HepG2 (cell line): ENCODE measurements around the gene PTGIS. TPM values are rescaled to one million over a fixed set of nuclear protein-coding genes. Genes with fewer than 3 reads are reported as not detected.

Experiments used
- ATAD3A ChIP-seq: sonication (generic); formaldehyde crosslinking; IDR thresholded peaks from 2 replicates; pipeline ENCODE4 v1.4.0; 2020; ENCODE audit warnings: missing genetic modification reagents
- DMAP1 ChIP-seq: IDR thresholded peaks from 2 replicates; pipeline ENCODE4 v1.6.1; 2016
- DPF2 ChIP-seq: sonication (generic); formaldehyde crosslinking; IDR thresholded peaks from 2 replicates; pipeline ENCODE4 v1.4.0; 2020; ENCODE audit warnings: mild to moderate bottlenecking, low read depth, missing genetic modification reagents, borderline replicate concordance
- GATA4 ChIP-seq: sonication (generic); IDR thresholded peaks from 2 replicates; pipeline ENCODE4 v1.6.1; 2016; ENCODE audit warnings: antibody characterized with exemption, low read depth, borderline replicate concordance
- NFATC3 ChIP-seq: sonication (generic); formaldehyde crosslinking; IDR thresholded peaks from 2 replicates; pipeline ENCODE4 v1.5.1; 2020; ENCODE audit warnings: mild to moderate bottlenecking, missing genetic modification reagents
- SMYD3 ChIP-seq: sonication (generic); formaldehyde crosslinking; IDR thresholded peaks from 2 replicates; pipeline ENCODE4 v1.8.1; 2023; ENCODE audit warnings: mild to moderate bottlenecking, missing genetic modification reagents
- polyA plus RNA-seq, 8 experiments: library from polyadenylated mRNA; depleted of rRNA in 3 of 8; stranded (reverse) in 7 of 8; unstranded in 1 of 8; fragments of >200 nt; fragmentation: Illumina TruSeq in 4 of 8; extraction: Trizol in 4 of 8; gene quantifications; 2 replicates each; pipeline versions ENCODE4 v1.2.1 to v1.2.3, GENCODE V29; 2011 to 2016; ENCODE audit warnings: low read depth in 4 of 8, missing spikeins in 1 of 8, mixed read lengths in 1 of 8; ENCODE audit not compliant: insufficient read depth in 1 of 8
- total RNA-seq, 5 experiments: library from RNA; depleted of rRNA; stranded (reverse); fragments of >200 nt; fragmentation: Illumina TruSeq; extraction: Trizol; gene quantifications; 2 replicates each; pipeline ENCODE4 v1.2.3, GENCODE V29; 2016; ENCODE audit warnings: low read depth in 1 of 5
- TF ChIP-seq, protein P1 (sequence below): sonication (generic); formaldehyde crosslinking; IDR thresholded peaks from 2 replicates; pipeline ENCODE4 v1.5.1; 2020; ENCODE audit warnings: mild to moderate bottlenecking, missing genetic modification reagents, borderline replicate concordance
- TF ChIP-seq, protein P2 (sequence below): sonication (generic); formaldehyde crosslinking; IDR thresholded peaks from 2 replicates; pipeline ENCODE4 v1.8.1; 2022; ENCODE audit warnings: low read depth, mild to moderate bottlenecking, missing genetic modification reagents
- TF ChIP-seq, protein P3 (sequence below): sonication (generic); formaldehyde crosslinking; conservative IDR thresholded peaks from 2 replicates; pipeline ENCODE4 v1.4.0; 2020; ENCODE audit warnings: missing genetic modification reagents
- TF ChIP-seq, protein P4 (sequence below): sonication (generic); formaldehyde crosslinking; conservative IDR thresholded peaks from 2 replicates; pipeline ENCODE4 v1.4.0; 2020; ENCODE audit warnings: missing genetic modification reagents
- TF ChIP-seq, protein P5 (sequence below): sonication (generic); formaldehyde crosslinking; IDR thresholded peaks from 2 replicates; pipeline ENCODE4 v1.8.1; 2023; ENCODE audit warnings: mild to moderate bottlenecking, inconsistent platforms, moderate library complexity, missing genetic modification reagents, borderline replicate concordance
- TF ChIP-seq, protein P6 (sequence below): sonication (generic); formaldehyde crosslinking; IDR thresholded peaks from 2 replicates; pipeline ENCODE4 v1.8.0; 2022; ENCODE audit warnings: low read depth, missing genetic modification reagents
- TF ChIP-seq, protein P7 (sequence below): IDR thresholded peaks from 2 replicates; pipeline ENCODE4 v1.6.1; 2016

Gene PTGIS
- total and polyA plus RNA-seq, 2 of the 13 experiments (the other 11 are each of a cell fraction or from before 2014, with no cell fraction given): not detected

DNA sequence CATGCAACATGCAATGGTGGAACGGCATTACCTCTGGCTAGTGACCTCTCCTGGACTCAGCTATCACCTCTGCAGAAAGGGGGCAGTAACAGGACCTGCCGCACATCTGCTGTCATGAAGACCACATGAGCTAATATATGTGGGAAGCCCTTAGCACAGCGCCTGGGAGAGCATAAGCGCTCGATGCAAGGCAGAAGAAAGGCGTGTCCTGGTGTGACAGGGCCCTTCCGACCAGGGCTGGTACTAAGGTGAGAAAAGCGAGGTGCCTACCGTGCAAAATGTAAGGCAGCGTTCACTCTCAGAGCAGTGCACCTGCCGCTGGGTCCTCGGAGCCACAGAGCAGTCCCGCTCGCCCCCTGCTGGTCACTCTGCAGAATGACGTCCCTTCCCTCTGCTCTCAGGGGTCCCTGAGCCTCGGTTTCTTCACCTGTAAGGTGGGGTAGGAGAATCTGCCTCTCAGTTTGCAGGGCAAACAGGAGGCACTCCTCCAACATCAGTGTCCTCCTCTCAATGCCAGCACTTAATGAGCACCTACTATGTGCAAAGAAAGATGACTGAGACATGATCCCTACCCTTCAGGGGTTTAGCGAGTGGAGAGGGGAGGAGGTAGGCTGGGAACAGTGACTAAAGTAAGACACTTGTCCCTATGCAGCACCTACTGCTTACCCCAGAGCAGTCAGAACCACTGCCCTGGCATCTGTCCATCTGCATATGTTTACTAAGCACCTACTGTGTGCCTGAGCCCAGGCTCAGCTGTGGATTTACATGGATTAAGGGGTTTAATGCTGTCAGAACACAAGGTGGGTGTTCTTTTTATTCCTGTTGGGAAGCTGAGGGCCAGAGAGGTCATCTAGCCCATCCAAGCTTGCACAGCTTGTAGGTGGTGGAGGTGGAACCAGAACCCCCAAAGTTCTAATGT, 41.1 kb upstream of the PTGIS start (continued):
- TF ChIP-seq, protein P1, sequence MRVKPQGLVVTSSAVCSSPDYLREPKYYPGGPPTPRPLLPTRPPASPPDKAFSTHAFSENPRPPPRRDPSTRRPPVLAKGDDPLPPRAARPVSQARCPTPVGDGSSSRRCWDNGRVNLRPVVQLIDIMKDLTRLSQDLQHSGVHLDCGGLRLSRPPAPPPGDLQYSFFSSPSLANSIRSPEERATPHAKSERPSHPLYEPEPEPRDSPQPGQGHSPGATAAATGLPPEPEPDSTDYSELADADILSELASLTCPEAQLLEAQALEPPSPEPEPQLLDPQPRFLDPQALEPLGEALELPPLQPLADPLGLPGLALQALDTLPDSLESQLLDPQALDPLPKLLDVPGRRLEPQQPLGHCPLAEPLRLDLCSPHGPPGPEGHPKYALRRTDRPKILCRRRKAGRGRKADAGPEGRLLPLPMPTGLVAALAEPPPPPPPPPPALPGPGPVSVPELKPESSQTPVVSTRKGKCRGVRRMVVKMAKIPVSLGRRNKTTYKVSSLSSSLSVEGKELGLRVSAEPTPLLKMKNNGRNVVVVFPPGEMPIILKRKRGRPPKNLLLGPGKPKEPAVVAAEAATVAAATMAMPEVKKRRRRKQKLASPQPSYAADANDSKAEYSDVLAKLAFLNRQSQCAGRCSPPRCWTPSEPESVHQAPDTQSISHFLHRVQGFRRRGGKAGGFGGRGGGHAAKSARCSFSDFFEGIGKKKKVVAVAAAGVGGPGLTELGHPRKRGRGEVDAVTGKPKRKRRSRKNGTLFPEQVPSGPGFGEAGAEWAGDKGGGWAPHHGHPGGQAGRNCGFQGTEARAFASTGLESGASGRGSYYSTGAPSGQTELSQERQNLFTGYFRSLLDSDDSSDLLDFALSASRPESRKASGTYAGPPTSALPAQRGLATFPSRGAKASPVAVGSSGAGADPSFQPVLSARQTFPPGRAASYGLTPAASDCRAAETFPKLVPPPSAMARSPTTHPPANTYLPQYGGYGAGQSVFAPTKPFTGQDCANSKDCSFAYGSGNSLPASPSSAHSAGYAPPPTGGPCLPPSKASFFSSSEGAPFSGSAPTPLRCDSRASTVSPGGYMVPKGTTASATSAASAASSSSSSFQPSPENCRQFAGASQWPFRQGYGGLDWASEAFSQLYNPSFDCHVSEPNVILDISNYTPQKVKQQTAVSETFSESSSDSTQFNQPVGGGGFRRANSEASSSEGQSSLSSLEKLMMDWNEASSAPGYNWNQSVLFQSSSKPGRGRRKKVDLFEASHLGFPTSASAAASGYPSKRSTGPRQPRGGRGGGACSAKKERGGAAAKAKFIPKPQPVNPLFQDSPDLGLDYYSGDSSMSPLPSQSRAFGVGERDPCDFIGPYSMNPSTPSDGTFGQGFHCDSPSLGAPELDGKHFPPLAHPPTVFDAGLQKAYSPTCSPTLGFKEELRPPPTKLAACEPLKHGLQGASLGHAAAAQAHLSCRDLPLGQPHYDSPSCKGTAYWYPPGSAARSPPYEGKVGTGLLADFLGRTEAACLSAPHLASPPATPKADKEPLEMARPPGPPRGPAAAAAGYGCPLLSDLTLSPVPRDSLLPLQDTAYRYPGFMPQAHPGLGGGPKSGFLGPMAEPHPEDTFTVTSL: no peak
- TF ChIP-seq NFATC3 (CRISPR knock-in tag) (no peak), SMYD3 (CRISPR knock-in tag) (no peak), ATAD3A (CRISPR knock-in tag) (no peak), GATA4 (no peak), DMAP1 (CRISPR knock-in tag) (peak; percentile 50), DPF2 (CRISPR knock-in tag) (no peak)
- TF ChIP-seq, protein P2, sequence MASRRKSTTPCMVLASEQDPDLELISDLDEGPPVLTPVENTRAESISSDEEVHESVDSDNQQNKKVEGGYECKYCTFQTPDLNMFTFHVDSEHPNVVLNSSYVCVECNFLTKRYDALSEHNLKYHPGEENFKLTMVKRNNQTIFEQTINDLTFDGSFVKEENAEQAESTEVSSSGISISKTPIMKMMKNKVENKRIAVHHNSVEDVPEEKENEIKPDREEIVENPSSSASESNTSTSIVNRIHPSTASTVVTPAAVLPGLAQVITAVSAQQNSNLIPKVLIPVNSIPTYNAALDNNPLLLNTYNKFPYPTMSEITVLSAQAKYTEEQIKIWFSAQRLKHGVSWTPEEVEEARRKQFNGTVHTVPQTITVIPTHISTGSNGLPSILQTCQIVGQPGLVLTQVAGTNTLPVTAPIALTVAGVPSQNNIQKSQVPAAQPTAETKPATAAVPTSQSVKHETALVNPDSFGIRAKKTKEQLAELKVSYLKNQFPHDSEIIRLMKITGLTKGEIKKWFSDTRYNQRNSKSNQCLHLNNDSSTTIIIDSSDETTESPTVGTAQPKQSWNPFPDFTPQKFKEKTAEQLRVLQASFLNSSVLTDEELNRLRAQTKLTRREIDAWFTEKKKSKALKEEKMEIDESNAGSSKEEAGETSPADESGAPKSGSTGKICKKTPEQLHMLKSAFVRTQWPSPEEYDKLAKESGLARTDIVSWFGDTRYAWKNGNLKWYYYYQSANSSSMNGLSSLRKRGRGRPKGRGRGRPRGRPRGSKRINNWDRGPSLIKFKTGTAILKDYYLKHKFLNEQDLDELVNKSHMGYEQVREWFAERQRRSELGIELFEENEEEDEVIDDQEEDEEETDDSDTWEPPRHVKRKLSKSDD (CRISPR knock-in tag): no peak
- TF ChIP-seq, protein P3, sequence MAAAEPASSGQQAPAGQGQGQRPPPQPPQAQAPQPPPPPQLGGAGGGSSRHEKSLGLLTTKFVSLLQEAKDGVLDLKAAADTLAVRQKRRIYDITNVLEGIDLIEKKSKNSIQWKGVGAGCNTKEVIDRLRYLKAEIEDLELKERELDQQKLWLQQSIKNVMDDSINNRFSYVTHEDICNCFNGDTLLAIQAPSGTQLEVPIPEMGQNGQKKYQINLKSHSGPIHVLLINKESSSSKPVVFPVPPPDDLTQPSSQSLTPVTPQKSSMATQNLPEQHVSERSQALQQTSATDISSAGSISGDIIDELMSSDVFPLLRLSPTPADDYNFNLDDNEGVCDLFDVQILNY: 0 out of 2 replicates have a peak, but pooled peaks have one; percentile 34
- TF ChIP-seq, protein P4, sequence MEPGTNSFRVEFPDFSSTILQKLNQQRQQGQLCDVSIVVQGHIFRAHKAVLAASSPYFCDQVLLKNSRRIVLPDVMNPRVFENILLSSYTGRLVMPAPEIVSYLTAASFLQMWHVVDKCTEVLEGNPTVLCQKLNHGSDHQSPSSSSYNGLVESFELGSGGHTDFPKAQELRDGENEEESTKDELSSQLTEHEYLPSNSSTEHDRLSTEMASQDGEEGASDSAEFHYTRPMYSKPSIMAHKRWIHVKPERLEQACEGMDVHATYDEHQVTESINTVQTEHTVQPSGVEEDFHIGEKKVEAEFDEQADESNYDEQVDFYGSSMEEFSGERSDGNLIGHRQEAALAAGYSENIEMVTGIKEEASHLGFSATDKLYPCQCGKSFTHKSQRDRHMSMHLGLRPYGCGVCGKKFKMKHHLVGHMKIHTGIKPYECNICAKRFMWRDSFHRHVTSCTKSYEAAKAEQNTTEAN (CRISPR knock-in tag): no peak
- TF ChIP-seq, protein P5, sequence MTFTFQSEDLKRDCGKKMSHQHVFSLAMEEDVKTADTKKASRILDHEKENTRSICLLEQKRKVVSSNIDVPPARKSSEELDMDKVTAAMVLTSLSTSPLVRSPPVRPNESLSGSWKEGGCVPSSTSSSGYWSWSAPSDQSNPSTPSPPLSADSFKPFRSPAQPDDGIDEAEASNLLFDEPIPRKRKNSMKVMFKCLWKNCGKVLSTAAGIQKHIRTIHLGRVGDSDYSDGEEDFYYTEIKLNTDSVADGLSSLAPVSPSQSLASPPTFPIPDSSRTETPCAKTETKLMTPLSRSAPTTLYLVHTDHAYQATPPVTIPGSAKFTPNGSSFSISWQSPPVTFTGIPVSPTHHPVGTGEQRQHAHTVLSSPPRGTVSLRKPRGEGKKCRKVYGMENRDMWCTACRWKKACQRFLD (CRISPR knock-in tag): 0 out of 2 replicates have a peak, but pooled peaks have one; percentile 77
- TF ChIP-seq, protein P6, sequence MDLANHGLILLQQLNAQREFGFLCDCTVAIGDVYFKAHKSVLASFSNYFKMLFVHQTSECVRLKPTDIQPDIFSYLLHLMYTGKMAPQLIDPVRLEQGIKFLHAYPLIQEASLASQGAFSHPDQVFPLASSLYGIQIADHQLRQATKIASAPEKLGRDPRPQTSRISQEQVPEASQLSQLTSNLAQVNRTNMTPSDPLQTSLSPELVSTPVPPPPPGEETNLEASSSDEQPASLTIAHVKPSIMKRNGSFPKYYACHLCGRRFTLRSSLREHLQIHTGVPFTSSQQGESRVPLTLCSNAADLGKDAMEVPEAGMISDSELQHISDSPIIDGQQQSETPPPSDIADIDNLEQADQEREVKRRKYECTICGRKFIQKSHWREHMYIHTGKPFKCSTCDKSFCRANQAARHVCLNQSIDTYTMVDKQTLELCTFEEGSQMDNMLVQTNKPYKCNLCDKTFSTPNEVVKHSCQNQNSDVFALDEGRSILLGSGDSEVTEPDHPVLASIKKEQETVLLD (CRISPR knock-in tag): no peak
- TF ChIP-seq, protein P7, sequence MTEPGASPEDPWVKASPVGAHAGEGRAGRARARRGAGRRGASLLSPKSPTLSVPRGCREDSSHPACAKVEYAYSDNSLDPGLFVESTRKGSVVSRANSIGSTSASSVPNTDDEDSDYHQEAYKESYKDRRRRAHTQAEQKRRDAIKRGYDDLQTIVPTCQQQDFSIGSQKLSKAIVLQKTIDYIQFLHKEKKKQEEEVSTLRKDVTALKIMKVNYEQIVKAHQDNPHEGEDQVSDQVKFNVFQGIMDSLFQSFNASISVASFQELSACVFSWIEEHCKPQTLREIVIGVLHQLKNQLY: no peak
